ENCODE measurements around the gene CACNA2D2.

GRCh38 chr3:50340448-50341329 is 162.7 kb downstream of the CACNA2D2 start, which contains the start of gene RASSF1:
- no peak for TF ChIP-seq POLR2A (IDR thresholded peaks at IDR 0.05)
- no peak for TF ChIP-seq CTCF (IDR thresholded peaks at IDR 0.05)
